SK-N-SH (cell line): ENCODE measurements around the gene GTF3A. TPM values are rescaled to one million over a fixed set of nuclear protein-coding genes. Genes with fewer than 3 reads are reported as not detected.

Experiments
- CTCF ChIA-PET: fragments of 300-600, 350-600 bp; formaldehyde crosslinking; extraction: SDS; loops from one replicate; lab custom pipeline; 2021; lab: Yijun Ruan, JAX
- POLR2A ChIA-PET: fragments of 350-600 bp; sonication (Branson Sonifier 250); formaldehyde crosslinking; extraction: SDS; loops from one replicate; lab custom pipeline; 2020; ENCODE audit warnings: antibody characterized with exemption, inconsistent platforms; lab: Yijun Ruan, JAX
- DNase-seq: peaks from one replicate; pipeline ENCODE4 v3.0.0; 2012
- H2AFZ ChIP-seq: fragments of 200-600 bp; sonication (generic); 2 replicates; pipeline ENCODE4 v1.8.1; 2016; ENCODE audit warnings: antibody characterized with exemption, mild to moderate bottlenecking, low read depth
- H3F3A ChIP-seq: fragments of 200-600 bp; sonication (generic); replicated peaks from 2 replicates; pipeline ENCODE3; 2016; ENCODE audit warnings: antibody characterized with exemption, mild to moderate bottlenecking; ENCODE audit not compliant: insufficient read depth
- H3K27ac ChIP-seq, 2 experiments: fragments of 200-500 bp in 1 of 2; fragments of 200-600 bp in 1 of 2; sonication (Bioruptor generic) in 1 of 2; sonication (generic), shearing (Covaris generic) in 1 of 2; 2 replicates each; pipeline versions ENCODE4 v1.5.1 to v1.6.1; 2014 to 2016; ENCODE audit warnings: low read depth in 2 of 2, inconsistent platforms in 1 of 2, low read length in 1 of 2, mild to moderate bottlenecking in 1 of 2, mixed read lengths in 1 of 2
- H3K27me3 ChIP-seq: fragments of 200-600 bp; sonication (generic), shearing (Covaris generic); 2 replicates; pipeline ENCODE4 v1.6.1; 2016; ENCODE audit warnings: mixed run types; ENCODE audit not compliant: insufficient read depth
- H3K36me3 ChIP-seq, 2 experiments: fragments of 200-500 bp in 1 of 2; fragments of 200-600 bp in 1 of 2; sonication (Bioruptor generic) in 1 of 2; sonication (generic) in 1 of 2; replicated peaks in 1 of 2; 2 replicates each; pipeline versions ENCODE3 to v1.5.1; 2014 to 2016; ENCODE audit warnings: low read length in 1 of 2, mild to moderate bottlenecking in 1 of 2; ENCODE audit not compliant: insufficient read depth in 2 of 2, control insufficient read depth in 1 of 2
- H3K4me1 ChIP-seq, 2 experiments: fragments of 200-500 bp in 1 of 2; fragments of 200-600 bp in 1 of 2; sonication (Bioruptor generic) in 1 of 2; sonication (generic), shearing (Covaris generic) in 1 of 2; 2 replicates each; pipeline versions ENCODE4 v1.5.1 to v1.6.1; 2014 to 2016; ENCODE audit warnings: low read depth in 1 of 2, low read length in 1 of 2, mixed run types in 1 of 2; ENCODE audit not compliant: insufficient read depth in 2 of 2, control insufficient read depth in 1 of 2
- H3K4me2 ChIP-seq: fragments of 200-600 bp; sonication (generic), shearing (Covaris generic); 2 replicates; pipeline ENCODE4 v1.6.1; 2017; ENCODE audit warnings: mixed run types
- H3K4me3 ChIP-seq, 2 experiments: fragments of 200-500 bp in 1 of 2; fragments of 200-600 bp in 1 of 2; sonication (Bioruptor generic) in 1 of 2; sonication (generic), shearing (Covaris generic) in 1 of 2; 2 replicates each; pipeline versions ENCODE4 v1.5.1 to v1.8.1; 2014 to 2016; ENCODE audit warnings: low read depth in 2 of 2, inconsistent platforms in 1 of 2, low read length in 1 of 2, mild to moderate bottlenecking in 1 of 2, mixed read lengths in 1 of 2, moderate library complexity in 1 of 2
- H3K79me2 ChIP-seq: fragments of 200-600 bp; sonication (generic); 2 replicates; pipeline ENCODE4 v1.8.1; 2017; ENCODE audit warnings: mild to moderate bottlenecking; ENCODE audit not compliant: insufficient read depth
- H3K9ac ChIP-seq: fragments of 200-600 bp; sonication (generic); 2 replicates; pipeline ENCODE4 v1.6.1; 2017; ENCODE audit warnings: mixed run types
- H3K9me2 ChIP-seq: fragments of 200-600 bp; sonication (generic); 2 replicates; pipeline ENCODE4 v1.6.1; 2017; ENCODE audit warnings: mixed run types
- H3K9me3 ChIP-seq: fragments of 200-600 bp; sonication (generic); 2 replicates; pipeline ENCODE4 v1.6.1; 2017; ENCODE audit warnings: mixed run types, mild to moderate bottlenecking, moderate library complexity
- H4K20me1 ChIP-seq: fragments of 200-600 bp; sonication (generic); 2 replicates; pipeline ENCODE4 v1.6.1; 2017; ENCODE audit warnings: mild to moderate bottlenecking, mixed run types; ENCODE audit not compliant: insufficient read depth
- CHD2 ChIP-seq: fragments of 150-350 bp; IDR thresholded peaks from 2 replicates; pipeline ENCODE4 v1.6.1; 2018; ENCODE audit warnings: low read length; ENCODE audit not compliant: partially characterized antibody
- ELF1 ChIP-seq: IDR thresholded peaks from 2 replicates; pipeline ENCODE4 v1.4.0; 2012
- EP300 ChIP-seq, 2 experiments: IDR thresholded peaks; 2 replicates each; pipeline versions ENCODE4 v1.4.0 to v1.6.1; 2012; ENCODE audit warnings: borderline replicate concordance in 1 of 2, low read depth in 1 of 2, low read length in 1 of 2
- EZH2phosphoT487 ChIP-seq: fragments of 200-600 bp; sonication (generic); IDR thresholded peaks from 2 replicates; pipeline ENCODE4 v1.6.1; 2017; ENCODE audit warnings: low read depth, mixed run types, mild to moderate bottlenecking, antibody characterized with exemption, moderate library complexity, borderline replicate concordance
- FOSL2 ChIP-seq: IDR thresholded peaks from 2 replicates; pipeline ENCODE4 v1.4.0; 2012; ENCODE audit warnings: low read depth, mild to moderate bottlenecking, moderate library complexity, borderline replicate concordance
- GATA2 ChIP-seq: sonication (generic); formaldehyde crosslinking; IDR thresholded peaks from 2 replicates; pipeline ENCODE4 v1.5.0; 2020; ENCODE audit warnings: mild to moderate bottlenecking, missing genetic modification reagents
- JUND ChIP-seq: IDR thresholded peaks from 2 replicates; pipeline ENCODE4 v1.4.0; 2012
- MEF2A ChIP-seq: IDR thresholded peaks from 2 replicates; pipeline ENCODE4 v1.4.0; 2012; ENCODE audit warnings: low read depth, borderline replicate concordance
- RCOR1 ChIP-seq: fragments of 150-350 bp; IDR thresholded peaks from 2 replicates; pipeline ENCODE4 v1.6.1; 2017; ENCODE audit warnings: antibody characterized with exemption, low read length
- TEAD4 ChIP-seq: IDR thresholded peaks from 2 replicates; pipeline ENCODE4 v1.4.0; 2012; ENCODE audit warnings: mild to moderate bottlenecking, borderline replicate concordance; ENCODE audit not compliant: insufficient read depth
- YY1 ChIP-seq: IDR thresholded peaks from 2 replicates; pipeline ENCODE4 v1.4.0; 2012; ENCODE audit warnings: low read depth, mild to moderate bottlenecking
- WGBS: methylation state at CpG from one replicate; pipeline ENCODE4 v1.1.6; 2017; ENCODE audit warnings: low lambda C conversion rate; 5-methylcytosine and 5-hydroxymethylcytosine counted together
- polyA plus RNA-seq, 3 experiments: library from polyadenylated mRNA; depleted of rRNA; stranded (reverse); fragments of >200 nt; gene quantifications; 2 replicates each; pipeline ENCODE4 v1.2.3, GENCODE V29; 2012
- TF ChIP-seq, protein P1 (sequence below): fragments of 150-350 bp; IDR thresholded peaks from 2 replicates; pipeline ENCODE4 v1.6.1; 2016; ENCODE audit warnings: mild to moderate bottlenecking, low read depth, low read length
- TF ChIP-seq, protein P2 (sequence below): IDR thresholded peaks from 2 replicates; pipeline ENCODE4; 2012
- TF ChIP-seq, protein P3 (sequence below): IDR thresholded peaks from 2 replicates; pipeline ENCODE4 v1.4.0; 2012; ENCODE audit warnings: low read depth, borderline replicate concordance
- TF ChIP-seq, protein P4 (sequence below): IDR thresholded peaks from 2 replicates; pipeline ENCODE4 v1.6.1; 2012; ENCODE audit warnings: mild to moderate bottlenecking, low read depth, low read length, moderate library complexity

Gene GTF3A
- polyA plus RNA-seq, 1 of the 3 experiments (the other 2 are of a cell fraction) = 75.4 TPM

DNA sequence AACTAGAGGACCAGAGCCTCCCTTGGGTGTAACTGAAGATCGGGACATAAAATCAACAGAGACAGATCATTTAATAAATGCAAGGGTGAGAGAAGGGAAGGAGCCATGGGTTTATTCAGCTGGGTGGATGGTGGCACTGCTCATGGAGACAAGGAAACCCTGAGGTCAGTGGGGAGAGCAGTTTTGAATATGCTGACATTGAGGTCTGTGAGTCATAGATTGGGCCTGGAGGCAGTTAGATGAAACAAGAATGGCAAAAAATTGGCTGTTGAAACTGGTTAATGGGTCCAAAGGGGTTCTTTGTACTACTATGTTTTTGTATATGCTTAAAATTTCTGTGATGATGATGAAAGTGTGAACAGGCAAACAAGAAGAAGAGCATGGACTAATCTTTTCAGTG, 5.1 kb upstream of the GTF3A start:
- Histone ChIP-seq H3K9me2 (no peaks in the 10 kb centered on the region), H2AFZ (no peak overlapping the region), H3K27ac (no peak overlapping the region), H3F3A (no peaks in the 10 kb centered on the region), H3K9ac (no peak overlapping the region), H3K4me1 (peaks cover 0 to 3% of the 10 kb centered on the region in 2 experiments; a peak in 1 of 4 replicates), H3K4me3 (no peak overlapping the region), H4K20me1 (no peaks in the 10 kb centered on the region), H3K4me2 (no peak overlapping the region), H3K27me3 (peaks cover 16% of the 10 kb centered on the region), H3K9me3 (no peaks in the 10 kb centered on the region), H3K36me3 (no peaks in the 10 kb centered on the region), H3K79me2 (no peaks in the 10 kb centered on the region)
- 47% methylated on average over 1 of the region's 1 CpG for WGBS
- TF ChIP-seq ELF1 = no peak
- no peak for TF ChIP-seq JUND
- TF ChIP-seq CHD2 = no peak
- TF ChIP-seq, protein P1, sequence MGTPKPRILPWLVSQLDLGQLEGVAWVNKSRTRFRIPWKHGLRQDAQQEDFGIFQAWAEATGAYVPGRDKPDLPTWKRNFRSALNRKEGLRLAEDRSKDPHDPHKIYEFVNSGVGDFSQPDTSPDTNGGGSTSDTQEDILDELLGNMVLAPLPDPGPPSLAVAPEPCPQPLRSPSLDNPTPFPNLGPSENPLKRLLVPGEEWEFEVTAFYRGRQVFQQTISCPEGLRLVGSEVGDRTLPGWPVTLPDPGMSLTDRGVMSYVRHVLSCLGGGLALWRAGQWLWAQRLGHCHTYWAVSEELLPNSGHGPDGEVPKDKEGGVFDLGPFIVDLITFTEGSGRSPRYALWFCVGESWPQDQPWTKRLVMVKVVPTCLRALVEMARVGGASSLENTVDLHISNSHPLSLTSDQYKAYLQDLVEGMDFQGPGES = no peak
- TF ChIP-seq EZH2phosphoT487 = no peak
- TF ChIP-seq RCOR1 = no peak
- no peak for TF ChIP-seq MEF2A
- TF ChIP-seq, protein P2, sequence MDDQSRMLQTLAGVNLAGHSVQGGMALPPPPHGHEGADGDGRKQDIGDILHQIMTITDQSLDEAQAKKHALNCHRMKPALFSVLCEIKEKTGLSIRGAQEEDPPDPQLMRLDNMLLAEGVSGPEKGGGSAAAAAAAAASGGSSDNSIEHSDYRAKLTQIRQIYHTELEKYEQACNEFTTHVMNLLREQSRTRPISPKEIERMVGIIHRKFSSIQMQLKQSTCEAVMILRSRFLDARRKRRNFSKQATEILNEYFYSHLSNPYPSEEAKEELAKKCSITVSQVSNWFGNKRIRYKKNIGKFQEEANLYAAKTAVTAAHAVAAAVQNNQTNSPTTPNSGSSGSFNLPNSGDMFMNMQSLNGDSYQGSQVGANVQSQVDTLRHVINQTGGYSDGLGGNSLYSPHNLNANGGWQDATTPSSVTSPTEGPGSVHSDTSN = no peak
- TF ChIP-seq, protein P3, sequence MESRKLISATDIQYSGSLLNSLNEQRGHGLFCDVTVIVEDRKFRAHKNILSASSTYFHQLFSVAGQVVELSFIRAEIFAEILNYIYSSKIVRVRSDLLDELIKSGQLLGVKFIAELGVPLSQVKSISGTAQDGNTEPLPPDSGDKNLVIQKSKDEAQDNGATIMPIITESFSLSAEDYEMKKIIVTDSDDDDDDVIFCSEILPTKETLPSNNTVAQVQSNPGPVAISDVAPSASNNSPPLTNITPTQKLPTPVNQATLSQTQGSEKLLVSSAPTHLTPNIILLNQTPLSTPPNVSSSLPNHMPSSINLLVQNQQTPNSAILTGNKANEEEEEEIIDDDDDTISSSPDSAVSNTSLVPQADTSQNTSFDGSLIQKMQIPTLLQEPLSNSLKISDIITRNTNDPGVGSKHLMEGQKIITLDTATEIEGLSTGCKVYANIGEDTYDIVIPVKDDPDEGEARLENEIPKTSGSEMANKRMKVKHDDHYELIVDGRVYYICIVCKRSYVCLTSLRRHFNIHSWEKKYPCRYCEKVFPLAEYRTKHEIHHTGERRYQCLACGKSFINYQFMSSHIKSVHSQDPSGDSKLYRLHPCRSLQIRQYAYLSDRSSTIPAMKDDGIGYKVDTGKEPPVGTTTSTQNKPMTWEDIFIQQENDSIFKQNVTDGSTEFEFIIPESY = no peak
- TF ChIP-seq, protein P4, sequence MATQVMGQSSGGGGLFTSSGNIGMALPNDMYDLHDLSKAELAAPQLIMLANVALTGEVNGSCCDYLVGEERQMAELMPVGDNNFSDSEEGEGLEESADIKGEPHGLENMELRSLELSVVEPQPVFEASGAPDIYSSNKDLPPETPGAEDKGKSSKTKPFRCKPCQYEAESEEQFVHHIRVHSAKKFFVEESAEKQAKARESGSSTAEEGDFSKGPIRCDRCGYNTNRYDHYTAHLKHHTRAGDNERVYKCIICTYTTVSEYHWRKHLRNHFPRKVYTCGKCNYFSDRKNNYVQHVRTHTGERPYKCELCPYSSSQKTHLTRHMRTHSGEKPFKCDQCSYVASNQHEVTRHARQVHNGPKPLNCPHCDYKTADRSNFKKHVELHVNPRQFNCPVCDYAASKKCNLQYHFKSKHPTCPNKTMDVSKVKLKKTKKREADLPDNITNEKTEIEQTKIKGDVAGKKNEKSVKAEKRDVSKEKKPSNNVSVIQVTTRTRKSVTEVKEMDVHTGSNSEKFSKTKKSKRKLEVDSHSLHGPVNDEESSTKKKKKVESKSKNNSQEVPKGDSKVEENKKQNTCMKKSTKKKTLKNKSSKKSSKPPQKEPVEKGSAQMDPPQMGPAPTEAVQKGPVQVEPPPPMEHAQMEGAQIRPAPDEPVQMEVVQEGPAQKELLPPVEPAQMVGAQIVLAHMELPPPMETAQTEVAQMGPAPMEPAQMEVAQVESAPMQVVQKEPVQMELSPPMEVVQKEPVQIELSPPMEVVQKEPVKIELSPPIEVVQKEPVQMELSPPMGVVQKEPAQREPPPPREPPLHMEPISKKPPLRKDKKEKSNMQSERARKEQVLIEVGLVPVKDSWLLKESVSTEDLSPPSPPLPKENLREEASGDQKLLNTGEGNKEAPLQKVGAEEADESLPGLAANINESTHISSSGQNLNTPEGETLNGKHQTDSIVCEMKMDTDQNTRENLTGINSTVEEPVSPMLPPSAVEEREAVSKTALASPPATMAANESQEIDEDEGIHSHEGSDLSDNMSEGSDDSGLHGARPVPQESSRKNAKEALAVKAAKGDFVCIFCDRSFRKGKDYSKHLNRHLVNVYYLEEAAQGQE = no peak
- no peak for TF ChIP-seq EP300 (IDR thresholded peaks at IDR 0.05; ENCODE audit: borderline replicate concordance in 1 of 2, low read depth in 1 of 2, low read length in 1 of 2)
- TF ChIP-seq GATA2 = no peak
- TF ChIP-seq YY1 = no peak
- no peak for TF ChIP-seq FOSL2
- no peak for TF ChIP-seq TEAD4
- CTCF ChIA-PET = no interaction called here
- POLR2A ChIA-PET = no interaction called here
- no peak for DNase-seq
